K562 (cell line): ENCODE measurements around the gene ARHGAP12. TPM values are rescaled to one million over a fixed set of nuclear protein-coding genes. Genes with fewer than 3 reads are reported as not detected.

Experiments used
- BCLAF1 ChIP-seq, 2 experiments: fragments of 450-650 bp in 1 of 2; IDR thresholded peaks; 2 replicates each; pipeline ENCODE4 v1.6.1; 2011 to 2017; ENCODE audit warnings: low read depth in 2 of 2, antibody characterized with exemption in 1 of 2, borderline replicate concordance in 1 of 2, low read length in 1 of 2, mild to moderate bottlenecking in 1 of 2, mixed read lengths in 1 of 2; ENCODE audit not compliant: control insufficient read depth in 1 of 2
- NR0B1 ChIP-seq: fragments of 450-650 bp; IDR thresholded peaks from one replicate; pipeline ENCODE4 v1.6.1; 2018; ENCODE audit warnings: mild to moderate bottlenecking, moderate library complexity; ENCODE audit not compliant: partially characterized antibody
- PRPF4 ChIP-seq: fragments of 200-400 bp; formaldehyde crosslinking; IDR thresholded peaks from one replicate; pipeline ENCODE4 v1.6.1; 2017; ENCODE audit warnings: low read length, low read depth, mild to moderate bottlenecking; ENCODE audit not compliant: insufficient read depth, poor library complexity, severe bottlenecking
- RBM25 ChIP-seq: fragments of 200-400 bp; formaldehyde crosslinking; IDR thresholded peaks from 2 replicates; pipeline ENCODE4 v1.6.1; 2018; ENCODE audit warnings: low read length, low read depth, moderate library complexity; ENCODE audit not compliant: severe bottlenecking
- RBM34 ChIP-seq: fragments of 200-400 bp; formaldehyde crosslinking; IDR thresholded peaks from 2 replicates; pipeline ENCODE4 v1.6.1; 2018; ENCODE audit warnings: low read length, borderline replicate concordance; ENCODE audit not compliant: insufficient read depth
- RCOR1 ChIP-seq, 2 experiments: IDR thresholded peaks; 2 replicates each; pipeline ENCODE4 v1.6.1; 2012; ENCODE audit warnings: low read depth in 2 of 2, low read length in 2 of 2, borderline replicate concordance in 1 of 2, improper control_type of control experiment in 1 of 2
- RFX5 ChIP-seq: IDR thresholded peaks from 2 replicates; pipeline ENCODE4 v1.6.1; 2011; ENCODE audit warnings: low read depth, mild to moderate bottlenecking, improper control_type of control experiment, low read length
- SNRNP70 ChIP-seq: fragments of 200-400 bp; formaldehyde crosslinking; optimal IDR thresholded peaks from 2 replicates; pipeline ENCODE3; 2017; ENCODE audit warnings: low read depth, low read length
- SREBF2 ChIP-seq: sonication (generic); formaldehyde crosslinking; IDR thresholded peaks from 2 replicates; pipeline ENCODE4 v1.4.0; 2020; ENCODE audit warnings: mild to moderate bottlenecking, missing genetic modification reagents
- TOE1 ChIP-seq, 2 experiments: fragments of 450-650 bp in 1 of 2; sonication (generic) in 1 of 2; formaldehyde crosslinking in 1 of 2; IDR thresholded peaks; 2 replicates each; pipeline versions ENCODE4 v1.7.1 to v1.8.0; 2016 to 2022; ENCODE audit warnings: borderline replicate concordance in 2 of 2, mild to moderate bottlenecking in 2 of 2, antibody characterized with exemption in 1 of 2, inconsistent platforms in 1 of 2, low read depth in 1 of 2, missing genetic modification reagents in 1 of 2, moderate library complexity in 1 of 2
- TRIM25 ChIP-seq: fragments of 450-650 bp; IDR thresholded peaks from 2 replicates; pipeline ENCODE4 v1.7.0; 2016; ENCODE audit warnings: borderline replicate concordance
- ZNF239 ChIP-seq: fragments of 250-450 bp; sonication (Bioruptor Pico); IDR thresholded peaks from 2 replicates; pipeline ENCODE4 v1.4.0; 2020; ENCODE audit warnings: mild to moderate bottlenecking
- ZNF347 ChIP-seq: fragments of 450-650 bp; formaldehyde crosslinking; IDR thresholded peaks from 2 replicates; pipeline ENCODE4 v1.4.0; 2020; ENCODE audit warnings: low read depth, mild to moderate bottlenecking, moderate library complexity
- ZNF395 ChIP-seq: fragments of 200-800 bp; sonication (Bioruptor generic); IDR thresholded peaks from 2 replicates; pipeline ENCODE4 v1.6.1; 2017; ENCODE audit warnings: missing genetic modification characterization, missing compliant biosample characterization
- ZNF780A ChIP-seq: fragments of 250-450 bp; sonication (Bioruptor Pico); IDR thresholded peaks from 2 replicates; pipeline ENCODE4 v1.5.0; 2021; ENCODE audit warnings: mild to moderate bottlenecking
- polyA plus RNA-seq, 8 experiments: library from polyadenylated mRNA; depleted of rRNA in 4 of 8; stranded (reverse) in 5 of 8; unstranded in 3 of 8; fragments of >200 nt; fragmentation: Nextera tagmentation in 2 of 8; fragmentation: Illumina TruSeq in 1 of 8; extraction: Ambion mirVana in 2 of 8; extraction: Trizol in 1 of 8; gene quantifications; 2 replicates each; pipeline versions ENCODE4 v1.2.1 to v1.2.3, GENCODE V29; 2011 to 2014; ENCODE audit warnings: inconsistent platforms in 1 of 8, missing spikeins in 1 of 8
- total RNA-seq, 7 experiments: library from RNA; depleted of rRNA in 6 of 7; stranded (reverse); fragments of >200 nt in 6 of 7; fragmentation: Illumina TruSeq in 2 of 7; extraction: Trizol in 2 of 7; gene quantifications; 2 replicates each; pipeline versions ENCODE4 v1.2.1 to v1.2.3, GENCODE V29; 2011 to 2021; ENCODE audit warnings: low replicate concordance in 1 of 7

The ARHGAP12 gene
- total and polyA plus RNA-seq, 9 of the 15 experiments (the other 6 are each of a cell fraction or from before 2014, with no cell fraction given), result 4.4 to 18.7 (median 10.1) TPM

- peak; percentile 95 for TF ChIP-seq ZNF395 (CRISPR knock-in tag)
- peak; percentile 78 for TF ChIP-seq TOE1 (IDR thresholded peaks at IDR 0.05; ENCODE audit: borderline replicate concordance)
- TF ChIP-seq TOE1 (CRISPR knock-in tag; IDR thresholded peaks at IDR 0.05; ENCODE audit: borderline replicate concordance, low read depth), result no peak
- TF ChIP-seq RBM25, result no peak
- TF ChIP-seq PRPF4, result no peak
- TF ChIP-seq SNRNP70, result no peak
- TF ChIP-seq ZNF780A (CRISPR knock-in tag), result no peak
- no peak for TF ChIP-seq NR0B1
- no peak for TF ChIP-seq RBM34
- peak in 1 of 2 experiments; percentile 85; a peak in 1 of 4 replicates for TF ChIP-seq BCLAF1 (IDR thresholded peaks at IDR 0.05; ENCODE audit: borderline replicate concordance in 1 of 2, control insufficient read depth in 1 of 2, low read depth in 2 of 2, low read length in 1 of 2)
- TF ChIP-seq TRIM25, result no peak
- TF ChIP-seq ZNF239 (CRISPR knock-in tag), result peak; percentile 20; the same call in 1 of the 2 replicates
- TF ChIP-seq RFX5, result no peak
- TF ChIP-seq ZNF347 (CRISPR knock-in tag), result no peak
- peak; percentile 92 to 98 for TF ChIP-seq RCOR1 (IDR thresholded peaks at IDR 0.05; ENCODE audit: borderline replicate concordance in 1 of 2, low read depth in 2 of 2, low read length in 2 of 2)
- no peak for TF ChIP-seq SREBF2 (CRISPR knock-in tag)
These were observed 43.9 kb upstream of the ARHGAP12 start (continued) for GRCh38 chr10:31972519-31973041.
